Adrenal gland (tissue), 12 donors: Measurements from ENCODE around the gene MANEA. TPM values are rescaled to one million over a fixed set of nuclear protein-coding genes. Genes with fewer than 3 reads are reported as not detected.

ENCODE experiments used
- DNase-seq, 7 donors: peaks; one replicate each; pipeline ENCODE4 v3.0.0-alpha.2; 2019 to 2020
- H3K27ac ChIP-seq, 5 donors: fragments of 200-600 bp; sonication (generic) in 4 of 5; 1 replicate in 3 of 5; 2 replicates in 2 of 5; pipeline versions ENCODE4 v1.5.1 to v1.8.0; 2016 to 2020; ENCODE audit warnings: mild to moderate bottlenecking in 1 of 5
- H3K27me3 ChIP-seq: fragments of 200-600 bp; 2 replicates; pipeline ENCODE4 v1.8.0; 2021
- H3K36me3 ChIP-seq, 2 donors: fragments of 200-600 bp; replicated peaks in 1 of 2; 1 replicate in 1 of 2; 2 replicates in 1 of 2; pipeline versions ENCODE4 v1.5.1 to v1.8.0; 2018 to 2022
- H3K4me1 ChIP-seq, 2 donors: fragments of 200-600 bp; replicated peaks in 1 of 2; 1 replicate in 1 of 2; 2 replicates in 1 of 2; pipeline versions ENCODE4 v1.5.1 to v1.8.0; 2018 to 2021
- H3K4me3 ChIP-seq, 4 donors: fragments of 200-600 bp; sonication (generic) in 3 of 4; one replicate each; pipeline ENCODE4 v1.5.1; 2016 to 2018
- H3K9me3 ChIP-seq, 3 donors: fragments of 200-600 bp; sonication (generic) in 1 of 3; replicated peaks in 1 of 3; 1 replicate in 2 of 3; 2 replicates in 1 of 3; pipeline versions ENCODE4 v1.5.1 to v1.8.0; 2016 to 2021
- CTCF ChIP-seq, 6 experiments: fragments of 450-650 bp in 4 of 6; fragments of 200-600 bp in 2 of 6; sonication (generic) in 1 of 6; IDR thresholded peaks; 1 replicate in 5 of 6; 2 replicates in 1 of 6; pipeline versions ENCODE4 v1.5.1 to v1.8.0; 2016 to 2021; ENCODE audit warnings: antibody characterized with exemption in 6 of 6, mild to moderate bottlenecking in 2 of 6, moderate library complexity in 1 of 6
- POLR2A ChIP-seq, 2 donors: fragments of 450-650 bp; IDR thresholded peaks; one replicate each; pipeline ENCODE4 v1.6.1; 2017; ENCODE audit warnings: antibody characterized with exemption in 2 of 2, mild to moderate bottlenecking in 2 of 2, moderate library complexity in 1 of 2
- WGBS, 4 donors: extraction: QIAGEN DNeasy Blood & Tissue Kit in 2 of 4; methylation state at CpG; one replicate each; pipeline versions ENCODE4 v1.1.5 to v1.1.7; 2013 to 2017; 5-methylcytosine and 5-hydroxymethylcytosine counted together
- intact Hi-C, 2 donors: fragments of 100-400 bp; cut with DNase I; formaldehyde crosslinking; loops; one replicate each; pipeline versions ENCODE4 v1.14.1 to v1.15.0; 2022 to 2023
- polyA plus RNA-seq, 3 donors: library from polyadenylated mRNA; stranded (reverse); fragments of 200-250 nt in 2 of 3; fragments of 350-450 nt in 1 of 3; fragmentation: Illumina TruSeq in 1 of 3; extraction: RNeasy Lipid Tissue Mini Kit (QIAGEN cat#74804) in 1 of 3; gene quantifications; one replicate each; pipeline ENCODE4 v1.2.3, GENCODE V29; 2013 to 2014
- total RNA-seq, 9 donors: library from RNA; depleted of rRNA in 4 of 9; stranded (reverse); fragments of >200 nt in 4 of 9; fragments of 120-200 nt in 1 of 9; fragmentation: NEBNext Ultra II Directional in 1 of 9; extraction: Animal tissue kit (Norgen Biotek cat#: 25700) in 1 of 9; gene quantifications; one replicate each; pipeline versions ENCODE4 v1.1.0 to v1.2.4, GENCODE V29; 2013 to 2023
- donor health status: healthy with polysubstance abuse.
- donor health status: Bipolar disorder and iron deficiency.
- donor health status: DM: yes; HTN: yes; CAD: no.
- donor health status: DM: no; HTN: no; CAD: no.
- donor health status: DM: no; HTN: no; CAD: no.
- donor health status: DM: yes; HTN: yes; CAD: no.

The MANEA gene
- total and polyA plus RNA-seq, 12 donors, result 1.1 to 18.7 (median 10.5) TPM

GRCh38 chr6:95636552-95637431, 59.5 kb downstream of the MANEA start:
- TF ChIP-seq CTCF (IDR thresholded peaks at IDR 0.05) (no peak), POLR2A (IDR thresholded peaks at IDR 0.05) (no peak)
- Histone ChIP-seq H3K4me3 (no peak overlapping the region), H3K4me1 (no peaks in the 10 kb centered on the region), H3K27me3 (no peaks in the 10 kb centered on the region), H3K27ac (no peak overlapping the region), H3K36me3 (no peaks in the 10 kb centered on the region), H3K9me3 (no peaks in the 10 kb centered on the region)
- DNase-seq, result no peak
- intact Hi-C loops, result no loop called here
- 83 to 94% (median 90%) methylated on average over 15 to 25 of the region's 25 CpGs for WGBS, 4 donors

- intact Hi-C loops, result no loop called here
- 83 to 93% (median 88%) methylated on average over 2 of the region's 2 CpGs for WGBS, 4 donors
- no peaks in the 10 kb centered on the region for H3K36me3 ChIP-seq
- H3K27me3 ChIP-seq, result no peaks in the 10 kb centered on the region
- TF ChIP-seq POLR2A (IDR thresholded peaks at IDR 0.05) (no peak), CTCF (IDR thresholded peaks at IDR 0.05) (no peak)
- no peak for DNase-seq
- no peaks in the 10 kb centered on the region for H3K9me3 ChIP-seq
- no peak overlapping the region for H3K4me3 ChIP-seq
- H3K4me1 ChIP-seq, result no peaks in the 10 kb centered on the region
- H3K27ac ChIP-seq, result no peak overlapping the region
Measured at GRCh38 chr6:95648636-95649035, 71.3 kb downstream of the MANEA start.

- H3K4me3 ChIP-seq, result no peak overlapping the region
- H3K27ac ChIP-seq, result no peak overlapping the region
- H3K36me3 ChIP-seq, result no peaks in the 10 kb centered on the region
- no peaks in the 10 kb centered on the region for H3K27me3 ChIP-seq
- 63 to 80% (median 70%) methylated on average over 1 of the region's 1 CpG for WGBS, 4 donors
- no peaks in the 10 kb centered on the region for H3K9me3 ChIP-seq
- H3K4me1 ChIP-seq, result no peaks in the 10 kb centered on the region
- TF ChIP-seq POLR2A (IDR thresholded peaks at IDR 0.05), result no peak
- no peak for TF ChIP-seq CTCF (IDR thresholded peaks at IDR 0.05)
- intact Hi-C loops, result no loop called here
- DNase-seq, result no peak
Measured at GRCh38 chr6:95649451-95649850, 72.1 kb downstream of the MANEA start.

GRCh38 chr6:95654176-95654575, 76.8 kb downstream of the MANEA start:
- no peaks in the 10 kb centered on the region for H3K9me3 ChIP-seq
- TF ChIP-seq POLR2A (IDR thresholded peaks at IDR 0.05) (no peak), CTCF (IDR thresholded peaks at IDR 0.05) (no peak)
- H3K27ac ChIP-seq, result no peak overlapping the region
- no peaks in the 10 kb centered on the region for H3K4me1 ChIP-seq
- H3K36me3 ChIP-seq, result no peaks in the 10 kb centered on the region
- intact Hi-C loops, result no loop called here
- H3K4me3 ChIP-seq, result no peak overlapping the region
- no peaks in the 10 kb centered on the region for H3K27me3 ChIP-seq
- no peak for DNase-seq
